ENCODE results near the gene SIRPG.
"Not testable (repeated sequence)": the region's sequence is repeated elsewhere in the genome, so short reads cannot be mapped to it uniquely, and the experiment has no call there.

Gene SIRPG

DNA sequence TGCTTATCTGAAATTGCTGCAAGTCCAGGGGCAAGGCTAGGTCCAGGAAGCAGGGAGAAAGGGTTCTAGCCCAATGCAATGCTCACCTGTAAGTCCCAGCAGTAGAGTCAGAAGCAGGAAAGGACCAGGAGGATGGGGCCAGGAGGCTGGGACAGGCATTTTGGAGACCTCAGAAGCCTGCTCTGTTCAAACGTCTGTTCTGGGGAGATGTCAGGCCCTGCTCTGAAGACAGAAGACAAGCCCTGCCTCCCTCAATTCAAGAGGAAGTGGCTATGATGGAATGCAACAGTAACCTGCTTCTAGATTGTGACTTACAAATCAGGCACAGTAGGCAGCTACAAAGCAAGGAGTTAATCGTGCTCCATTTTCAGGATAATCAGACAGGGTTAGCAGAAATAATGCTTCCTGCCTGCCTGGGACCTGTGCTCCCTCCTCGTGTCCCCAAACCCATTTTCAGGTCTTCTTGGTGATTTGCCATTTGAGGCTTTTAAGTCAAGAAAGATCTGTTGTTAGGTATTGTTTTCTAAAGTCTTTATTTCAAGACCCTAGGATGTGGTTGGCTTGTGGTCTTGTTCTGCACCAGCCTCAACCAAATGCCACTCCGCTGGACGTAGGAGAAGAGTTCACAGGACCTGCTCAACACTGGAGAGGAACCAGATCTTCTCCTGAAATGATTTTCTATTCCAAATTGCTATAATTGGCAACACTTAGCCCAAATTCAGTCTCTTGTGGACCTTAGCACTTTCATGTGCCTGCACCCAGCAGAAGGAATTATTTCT is at the start of gene SIRPG:
Gene SIRPG, minus strand, starts transcription at position 224 of the 779 bp plus-strand sequence. Its CDS starts 65 bp downstream, at position 159.
- H3K27me3 ChIP-seq = no peaks in the 10 kb centered on the region
- no peak within 1 kb of the TSS for H3K9ac ChIP-seq
- peaks cover 4 to 29% (median 14%) of the 10 kb centered on the region in 10 experiments; a peak in 14 of 20 replicates for H3K4me1 ChIP-seq
- H3K36me3 ChIP-seq = no peaks in the 10 kb centered on the region
- H4K20me1 ChIP-seq = no peaks in the 10 kb centered on the region
- peak within 1 kb of the TSS in 2 of 11 experiments; percentile 11 to 34; a peak in 2 of 22 replicates for H3K4me2 ChIP-seq
- no peak within 1 kb of the TSS for H3K27ac ChIP-seq
- TF ChIP-seq Cebpa-rat (IDR thresholded peaks at IDR 0.05) = no peak
- peaks cover 0 to 11% (median 7%) of the 10 kb centered on the region in 11 experiments; a peak in 9 of 22 replicates for H3K9me3 ChIP-seq (replicated peaks in 1 of 11)
- H3K4me3 ChIP-seq = no peak within 1 kb of the TSS

DNA sequence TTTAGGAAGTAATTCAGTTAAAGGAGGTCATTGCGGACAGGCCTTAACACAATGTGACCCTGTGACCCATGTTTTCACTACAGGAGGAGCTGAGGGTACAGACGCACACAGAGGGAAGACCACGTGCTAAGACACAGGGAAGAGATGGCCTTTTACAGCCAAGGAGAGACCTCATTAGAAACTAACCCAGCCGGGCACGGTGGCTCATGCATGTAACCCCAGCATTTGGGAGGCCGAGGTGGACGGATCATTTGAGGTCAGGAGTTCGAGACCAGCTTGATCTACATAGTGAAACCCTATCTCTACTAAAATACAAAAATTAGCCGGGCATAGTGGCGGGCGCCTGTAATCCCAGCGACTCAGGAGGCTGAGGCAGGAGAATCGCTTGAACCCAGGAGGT is 49.3 kb upstream of the SIRPG start:
- H3K27me3 ChIP-seq, H3K4me2 ChIP-seq: not testable (repeated sequence)

DNA sequence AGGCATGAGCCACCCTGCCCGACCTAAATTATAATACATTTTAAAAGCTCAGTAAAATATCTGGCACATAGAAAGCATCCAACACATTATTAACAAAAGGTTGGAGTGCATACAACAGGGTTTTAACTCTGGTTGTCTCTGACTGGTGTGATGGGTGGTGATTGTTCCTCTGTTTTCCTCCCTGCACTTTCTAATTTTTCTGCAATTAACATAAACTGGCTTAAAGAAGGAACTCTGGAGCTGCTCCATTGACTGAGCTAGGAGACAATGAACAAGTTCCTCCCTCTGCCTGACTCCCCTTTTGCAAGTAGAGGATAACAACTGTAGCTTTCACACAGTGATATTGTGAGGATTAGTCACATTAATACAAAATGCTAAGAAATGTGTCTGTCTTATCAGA is 48.5 kb upstream of the SIRPG start:
- Histone ChIP-seq H3K4me2 (no peak overlapping the region), H3K4me1 (peaks cover 10 to 35% (median 15%) of the 10 kb centered on the region in 10 experiments), H3K36me3 (no peaks in the 10 kb centered on the region), H3K9me3 (replicated peaks in 1 of 11) (peaks cover 0 to 18% (median 2%) of the 10 kb centered on the region in 11 experiments; a peak in 8 of 22 replicates), H3K27ac (no peak overlapping the region), H4K20me1 (no peaks in the 10 kb centered on the region), H3K27me3 (peaks cover 0 to 6% (median 0%) of the 10 kb centered on the region in 11 experiments; a peak in 5 of 22 replicates), H3K4me3 (no peak overlapping the region), H3K9ac (no peak overlapping the region)
- no peak for TF ChIP-seq Cebpa-rat (IDR thresholded peaks at IDR 0.05)

More for the DNA sequence above, 49.3 kb upstream of the SIRPG start:
- H3K4me3 ChIP-seq, H3K36me3 ChIP-seq, H3K9ac ChIP-seq, H4K20me1 ChIP-seq, H3K27ac ChIP-seq: not testable (repeated sequence)
- H3K9me3 ChIP-seq (replicated peaks in 1 of 11) = peaks cover 0 to 27% (median 10%) of the 10 kb centered on the region in 11 experiments; a peak in 12 of 22 replicates
- H3K4me1 ChIP-seq = peaks cover 10 to 29% (median 15%) of the 10 kb centered on the region in 10 experiments

DNA sequence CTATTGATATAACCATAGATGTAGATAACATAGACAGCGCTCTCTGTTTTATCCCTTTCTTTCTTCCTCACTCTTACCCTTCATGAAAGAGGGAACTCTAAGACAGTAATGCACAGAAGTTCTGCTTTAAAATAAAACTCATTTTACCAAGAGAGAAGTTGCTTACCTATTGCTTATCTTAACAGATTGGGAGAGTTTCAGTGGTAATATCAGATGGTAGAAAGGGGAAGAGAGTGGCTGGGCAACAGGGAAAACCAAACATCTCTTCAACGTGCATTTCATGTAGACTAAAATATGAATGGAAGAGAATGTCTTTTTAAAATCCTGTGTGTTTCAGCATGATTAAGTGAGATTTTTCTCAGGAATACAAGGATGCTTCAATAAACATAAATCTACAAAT is 45.3 kb upstream of the SIRPG start:
- H3K27ac ChIP-seq = peak overlapping the region in 2 of 11 experiments; percentile 29 to 42; a peak in 3 of 22 replicates

DNA sequence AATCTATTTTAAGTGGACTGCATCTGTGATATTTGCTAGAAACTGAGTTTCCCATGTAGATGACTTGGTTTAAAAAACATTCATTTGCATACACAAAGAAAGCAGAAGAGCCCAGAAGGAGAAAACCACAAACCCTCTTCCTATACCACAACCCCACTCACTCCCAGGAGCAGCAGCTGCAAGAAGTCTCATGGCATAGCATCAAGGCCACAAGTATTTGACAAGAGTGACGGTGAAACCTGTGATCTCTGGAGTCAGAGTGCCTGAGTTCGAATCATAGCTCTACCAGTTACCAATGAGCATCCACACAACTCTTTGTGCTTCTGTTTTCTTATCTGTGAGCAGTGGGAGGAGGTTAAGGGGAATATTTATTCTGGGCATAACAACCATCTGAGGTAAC is 44.7 kb upstream of the SIRPG start:
- Histone ChIP-seq H3K9me3 (replicated peaks in 1 of 11) (peaks cover 0 to 7% (median 0%) of the 10 kb centered on the region in 11 experiments; a peak in 1 of 22 replicates), H3K4me2 (peak overlapping the region in 10 of 11 experiments; percentile 4 to 79 (median 40); a peak in 14 of 22 replicates), H3K27ac (peak overlapping the region in 2 of 11 experiments; percentile 29 to 42; a peak in 3 of 22 replicates), H3K4me3 (no peak overlapping the region), H3K27me3 (peaks cover 0 to 39% (median 0%) of the 10 kb centered on the region in 11 experiments; a peak in 9 of 22 replicates), H3K9ac (no peak overlapping the region), H4K20me1 (0 out of 22 replicates have a peak, but pooled peaks cover 0 to 2% (median 0%) of the 10 kb centered on the region in 11 experiments), H3K4me1 (peaks cover 10 to 22% (median 11%) of the 10 kb centered on the region in 10 experiments), H3K36me3 (no peaks in the 10 kb centered on the region)
- no peak for TF ChIP-seq Cebpa-rat (IDR thresholded peaks at IDR 0.05)

More for the DNA sequence above, 45.3 kb upstream of the SIRPG start:
- H3K9ac ChIP-seq = no peak overlapping the region
- peaks cover 0 to 7% (median 0%) of the 10 kb centered on the region in 11 experiments; a peak in 1 of 22 replicates for H3K9me3 ChIP-seq (replicated peaks in 1 of 11)
- H3K4me3 ChIP-seq = no peak overlapping the region
- H3K4me2 ChIP-seq = peak overlapping the region in 8 of 11 experiments; percentile 4 to 69 (median 32); a peak in 7 of 22 replicates
- H3K27me3 ChIP-seq = peaks cover 0 to 34% (median 0%) of the 10 kb centered on the region in 11 experiments; a peak in 8 of 22 replicates
- TF ChIP-seq Cebpa-rat (IDR thresholded peaks at IDR 0.05) = no peak
- H4K20me1 ChIP-seq = no peaks in the 10 kb centered on the region
- peaks cover 10 to 27% (median 14%) of the 10 kb centered on the region in 10 experiments for H3K4me1 ChIP-seq
- H3K36me3 ChIP-seq = no peaks in the 10 kb centered on the region

DNA sequence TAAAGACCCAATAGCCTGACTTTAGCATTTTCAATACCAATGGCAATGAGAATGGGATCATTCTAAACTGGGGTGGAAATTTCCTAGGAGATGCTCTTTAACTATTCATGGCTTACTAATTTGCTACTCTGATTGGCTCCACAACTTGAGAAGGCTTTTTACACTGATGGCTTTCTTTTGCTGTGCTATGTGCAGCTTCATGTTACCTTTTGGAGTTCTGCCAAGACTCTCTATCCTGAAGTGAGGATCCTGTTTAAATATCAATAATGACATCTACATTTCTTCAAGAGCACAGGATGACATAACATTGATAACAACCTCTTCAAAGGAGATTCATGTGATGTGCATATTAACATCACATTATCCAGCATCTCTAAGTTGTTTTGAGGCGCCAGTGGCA is 43.4 kb upstream of the SIRPG start:
- Histone ChIP-seq H3K9me3 (replicated peaks in 1 of 11) (peaks cover 0 to 7% (median 0%) of the 10 kb centered on the region in 11 experiments; a peak in 1 of 22 replicates), H3K4me3 (no peak overlapping the region), H3K4me1 (peaks cover 11 to 28% (median 16%) of the 10 kb centered on the region in 10 experiments), H3K4me2 (no peak overlapping the region), H3K27ac (no peak overlapping the region), H3K27me3 (peaks cover 0 to 52% (median 0%) of the 10 kb centered on the region in 11 experiments; a peak in 9 of 22 replicates), H3K9ac (no peak overlapping the region), H3K36me3 (no peaks in the 10 kb centered on the region), H4K20me1 (peaks cover 0 to 13% (median 0%) of the 10 kb centered on the region in 11 experiments; a peak in 2 of 22 replicates)
- TF ChIP-seq Cebpa-rat (IDR thresholded peaks at IDR 0.05) = no peak

DNA sequence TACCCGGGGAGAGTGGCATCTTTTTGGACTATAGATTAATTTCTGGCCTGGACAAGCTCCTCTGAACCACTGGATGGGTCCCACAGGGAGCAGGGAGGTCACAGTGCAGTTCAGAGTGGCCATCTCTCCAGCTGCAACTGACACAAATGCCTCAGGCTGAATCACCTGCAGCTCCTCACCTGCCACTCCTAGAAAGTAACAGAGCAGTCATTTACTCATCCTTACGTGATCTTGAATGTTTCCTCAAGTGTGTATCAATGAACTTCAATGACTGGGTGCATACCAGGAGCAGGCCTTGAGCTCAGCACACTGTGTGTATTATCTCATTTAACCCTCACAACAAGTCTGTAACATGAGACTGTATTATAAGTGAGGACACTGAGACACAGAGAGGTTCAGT is 40.0 kb upstream of the SIRPG start:
- no peak for TF ChIP-seq Cebpa-rat (IDR thresholded peaks at IDR 0.05)
- H3K36me3 ChIP-seq = no peaks in the 10 kb centered on the region
- H3K4me3 ChIP-seq = no peak overlapping the region
- no peak overlapping the region for H3K9ac ChIP-seq
- H3K4me2 ChIP-seq = no peak overlapping the region
- H4K20me1 ChIP-seq = peaks cover 0 to 13% (median 0%) of the 10 kb centered on the region in 11 experiments; a peak in 3 of 22 replicates
- H3K9me3 ChIP-seq (replicated peaks in 1 of 11) = no peaks in the 10 kb centered on the region
- H3K27me3 ChIP-seq = peaks cover 0 to 81% (median 0%) of the 10 kb centered on the region in 11 experiments; a peak in 10 of 22 replicates
- peaks cover 7 to 20% (median 12%) of the 10 kb centered on the region in 10 experiments for H3K4me1 ChIP-seq
- H3K27ac ChIP-seq = no peak overlapping the region

DNA sequence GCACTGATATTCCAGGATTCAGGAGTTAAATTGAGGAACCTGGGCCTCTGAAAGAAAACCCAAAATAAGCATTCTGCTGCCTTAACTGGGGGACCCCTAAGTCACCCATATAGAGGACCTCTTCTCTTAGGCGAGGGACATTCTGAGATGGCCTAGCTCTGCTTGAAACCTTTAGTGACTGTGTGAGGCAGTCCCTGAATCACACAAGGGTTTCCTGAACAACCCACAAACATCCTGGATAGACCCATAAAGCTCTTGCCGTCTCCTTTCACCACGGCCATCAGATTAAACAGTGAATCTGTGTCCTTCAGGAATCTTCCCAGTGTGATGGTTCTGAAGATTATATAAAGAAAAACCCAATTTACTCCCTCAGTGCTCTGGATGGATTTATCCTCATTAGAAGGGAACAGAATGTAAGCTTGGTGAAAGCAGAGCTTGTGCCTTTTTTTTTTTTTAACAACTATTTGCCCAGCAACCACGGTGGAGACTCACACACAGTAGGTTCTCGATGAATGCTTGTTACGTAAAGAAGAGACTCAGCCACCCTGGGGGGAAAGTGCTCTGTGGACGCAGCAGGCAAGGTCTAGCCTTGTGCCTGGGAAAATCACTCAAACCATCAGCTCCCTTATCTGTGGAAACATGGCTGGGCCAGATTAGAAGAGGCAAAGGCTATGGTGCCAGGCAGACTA is 39.1 kb upstream of the SIRPG start:
- no peak overlapping the region for H3K27ac ChIP-seq
- no peaks in the 10 kb centered on the region for H3K9me3 ChIP-seq (replicated peaks in 1 of 11)
- H4K20me1 ChIP-seq = peaks cover 0 to 13% (median 0%) of the 10 kb centered on the region in 11 experiments; a peak in 3 of 22 replicates
- no peaks in the 10 kb centered on the region for H3K36me3 ChIP-seq
- TF ChIP-seq Cebpa-rat (IDR thresholded peaks at IDR 0.05) = no peak
- H3K4me3 ChIP-seq = no peak overlapping the region
- peaks cover 0 to 12% (median 4%) of the 10 kb centered on the region in 10 experiments; a peak in 7 of 20 replicates for H3K4me1 ChIP-seq
- peak overlapping the region in 5 of 11 experiments; percentile 6 to 35 (median 13); a peak in 5 of 22 replicates for H3K4me2 ChIP-seq
- no peak overlapping the region for H3K9ac ChIP-seq
- peaks cover 0 to 80% (median 0%) of the 10 kb centered on the region in 11 experiments; a peak in 10 of 22 replicates for H3K27me3 ChIP-seq

All from BLaER1 treated with 17β-estradiol and CSF1 and Interleukin-3, amounts not matched to agents 10 nM and 100 nM (cell line).